ENCODE data around the gene ELL2. TPM values are rescaled to one million over a fixed set of nuclear protein-coding genes. Genes with fewer than 3 reads are reported as not detected.

ELL2 gene
- total and polyA plus RNA-seq, 9 of the 15 experiments (the other 6 are each of a cell fraction or from before 2014, with no cell fraction given), result 4.3 to 18.3 (median 14.5) TPM

DNA sequence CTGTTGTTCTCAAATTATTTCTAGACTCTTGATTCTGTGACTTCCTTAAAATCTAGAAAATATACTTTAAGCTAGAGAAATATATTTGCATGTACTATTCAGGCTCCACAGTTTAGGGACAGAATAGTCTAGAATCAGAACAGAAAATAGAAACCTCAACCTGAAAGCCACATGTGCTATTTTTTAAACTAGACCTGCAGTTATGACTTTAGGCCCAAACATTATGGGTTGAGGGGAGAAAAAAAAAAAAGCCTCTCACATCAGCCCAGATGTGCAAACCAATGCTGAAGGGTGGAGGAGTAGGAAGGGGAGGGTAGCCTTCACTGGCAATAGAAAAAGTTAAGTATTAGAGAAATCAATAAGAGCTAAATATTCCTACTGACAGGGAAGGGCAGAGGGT, 35.7 kb downstream of the ELL2 start (continued):
- TF ChIP-seq ZNF444 (CRISPR knock-in tag; IDR thresholded peaks at IDR 0.05) (no peak), POLR2G (IDR thresholded peaks at IDR 0.05; ENCODE audit: low read depth, low read length) (no peak), TCF7L2 (IDR thresholded peaks at IDR 0.05; ENCODE audit: low read depth, low read length) (no peak), SRSF7 (optimal IDR thresholded peaks at IDR 0.05; ENCODE audit: low read depth, low read length) (no peak), HDAC8 (tag; IDR thresholded peaks at IDR 0.05) (no peak), U2AF1 (optimal IDR thresholded peaks at IDR 0.05; ENCODE audit: low read depth, low read length) (no peak), PRDM10 (IDR thresholded peaks at IDR 0.05; ENCODE audit: partially characterized antibody) (no peak)

- POLR2A ChIA-PET, result interaction anchor here (0.9 to 2.4 kb wide), 2 partner anchors 10 to 46 kb away, joined by 3 to 12 read pairs; no protein-coding TSS in a partner anchor
- no peak for DNase-seq (ENCODE audit: extremely low read depth in 1 of 4, low spot score in 3 of 4)
- ATAC-seq, result peak; percentile 10
- BruUV-seq (replicated peaks), result no TSS peak
- Histone ChIP-seq H3K36me3 (ENCODE audit: control insufficient read depth, insufficient read depth, low read length) (no peaks in the 10 kb centered on the region), H2AFZ (ENCODE audit: low read depth, low read length) (no peak overlapping the region), H4K20me1 (replicated peaks; ENCODE audit: control insufficient read depth, insufficient read depth, low read length) (no peaks in the 10 kb centered on the region), H3K9me3 (replicated peaks; ENCODE audit: control insufficient read depth, insufficient read depth, low read depth, low read length) (no peaks in the 10 kb centered on the region), H3K4me2 (ENCODE audit: insufficient read depth, low read length) (no peak overlapping the region; the same call in 1 of the 2 replicates), H3K79me2 (ENCODE audit: control insufficient read depth, insufficient read depth, low read length) (peaks cover 28% of the 10 kb centered on the region), H3K27me3 (ENCODE audit: control insufficient read depth in 2 of 2, insufficient read depth in 2 of 2, low read length in 2 of 2) (no peaks in the 10 kb centered on the region), H3K4me3 (no peak overlapping the region), H3K9me1 (ENCODE audit: control insufficient read depth, insufficient read depth, low read length) (no peaks in the 10 kb centered on the region), H3K9ac (ENCODE audit: insufficient read depth in 1 of 2, low read depth in 2 of 2, low read length in 2 of 2) (no peak overlapping the region; a peak in 1 of 4 replicates), H3K27ac (ENCODE audit: extremely low read depth, low read depth, low read length) (no peak overlapping the region; the same call in 2 of the 3 replicates), H3K4me1 (replicated peaks in 1 of 2; ENCODE audit: control insufficient read depth in 2 of 2, insufficient read depth in 2 of 2, low read length in 2 of 2) (peaks cover 10 to 46% of the 10 kb centered on the region in 2 experiments)
- in situ Hi-C loops (cut with MboI) (no loop called here), intact Hi-C loops (cut with micrococcal nuclease) (no loop called here)
- FAIRE-seq, result no peak
- 71% methylated on average over 2 of the region's 2 CpGs for WGBS (ENCODE audit: insufficient coverage, low coverage, missing lambda C conversion rate)
- CTCF ChIA-PET (ENCODE audit: low intra/inter-chr PET ratio), result no interaction called here
- TF ChIP-seq ZFPM2 (CRISPR knock-in tag; IDR thresholded peaks at IDR 0.05), result no peak
- no peak for TF ChIP-seq KLF13 (tag; IDR thresholded peaks at IDR 0.05; ENCODE audit: borderline replicate concordance, low read depth)
- TF ChIP-seq ZNF121 (CRISPR knock-in tag; conservative IDR thresholded peaks at IDR 0.05), result no peak
- TF ChIP-seq TBP (optimal IDR thresholded peaks at IDR 0.05; ENCODE audit: low read depth, low read length), result no peak
- TF ChIP-seq RBM39 (optimal IDR thresholded peaks at IDR 0.05; ENCODE audit: low read depth, low read length), result no peak
- no peak for TF ChIP-seq SRSF9 (IDR thresholded peaks at IDR 0.05; ENCODE audit: borderline replicate concordance, low read depth, low read length)
- no peak for TF ChIP-seq NFRKB (IDR thresholded peaks at IDR 0.05; ENCODE audit: low read depth)
- TF ChIP-seq RAD51 (IDR thresholded peaks at IDR 0.05; ENCODE audit: borderline replicate concordance, low read depth), result no peak
- TF ChIP-seq ZNF143 (CRISPR knock-in tag; IDR thresholded peaks at IDR 0.05), result no peak
- TF ChIP-seq MYNN (IDR thresholded peaks at IDR 0.05), result no peak
- no peak for TF ChIP-seq MYNN (CRISPR knock-in tag; IDR thresholded peaks at IDR 0.05)
- TF ChIP-seq RNF219 (CRISPR knock-in tag; IDR thresholded peaks at IDR 0.05), result no peak
Observed at GRCh38 chr5:95925378-95925744, 36.3 kb downstream of the ELL2 start.

Measured in K562 (cell line).